Right lobe of liver (tissue), 6 donors: ENCODE results near the gene ICA1L. TPM values are rescaled to one million over a fixed set of nuclear protein-coding genes. Genes with fewer than 3 reads are reported as not detected.

Experiments used
- ATAC-seq, 4 donors: fragments of 200-7000 bp; cut with Tn5 transposase; one replicate each; pipeline ENCODE4 v1.9.1; 2020; ENCODE audit warnings: mild to moderate bottlenecking in 4 of 4, moderate library complexity in 4 of 4
- DNase-seq, 3 donors: peaks; one replicate each; pipeline ENCODE4 v3.0.0-alpha.2; 2020
- H3K27ac ChIP-seq, 3 donors: fragments of 200-600 bp; one replicate each; pipeline ENCODE4 v1.8.0; 2022
- H3K27me3 ChIP-seq, 2 donors: fragments of 200-600 bp; one replicate each; pipeline ENCODE4 v1.8.0; 2022
- H3K36me3 ChIP-seq, 4 donors: fragments of 200-600 bp; sonication (generic) in 1 of 4; one replicate each; pipeline versions ENCODE4 v1.5.1 to v1.8.0; 2017 to 2022; ENCODE audit warnings: control low read depth in 1 of 4
- H3K4me1 ChIP-seq, 4 donors: fragments of 200-600 bp; sonication (generic) in 1 of 4; one replicate each; pipeline versions ENCODE4 v1.5.1 to v1.8.0; 2017 to 2022; ENCODE audit warnings: control low read depth in 1 of 4
- H3K4me3 ChIP-seq, 3 donors: fragments of 200-600 bp; one replicate each; pipeline ENCODE4 v1.8.0; 2022
- H3K9me3 ChIP-seq, 4 donors: fragments of 200-600 bp; sonication (generic) in 1 of 4; one replicate each; pipeline versions ENCODE4 v1.5.1 to v1.8.0; 2017 to 2022; ENCODE audit warnings: control low read depth in 1 of 4
- CTCF ChIP-seq, 4 donors: fragments of 200-600 bp in 3 of 4; fragments of 450-650 bp in 1 of 4; IDR thresholded peaks; one replicate each; pipeline versions ENCODE4 v1.5.1 to v1.8.0; 2016 to 2022; ENCODE audit warnings: antibody characterized with exemption in 4 of 4, mild to moderate bottlenecking in 2 of 4
- POLR2A ChIP-seq: fragments of 450-650 bp; IDR thresholded peaks from one replicate; pipeline ENCODE4 v1.6.1; 2017; ENCODE audit warnings: antibody characterized with exemption, mild to moderate bottlenecking
- WGBS: methylation state at CpG from one replicate; pipeline ENCODE4 v1.1.6; 2018; ENCODE audit warnings: low coverage, low lambda C conversion rate; ENCODE audit not compliant: insufficient coverage; ENCODE audit errors: missing lambda C conversion rate; 5-methylcytosine and 5-hydroxymethylcytosine counted together
- intact Hi-C, 2 donors: fragments of 100-400 bp; cut with DNase I; formaldehyde crosslinking; loops; one replicate each; pipeline versions ENCODE4 v1.11.2 to v1.14.1; 2022
- total RNA-seq, 6 experiments: library from RNA; depleted of rRNA in 2 of 6; stranded (reverse); fragments of >200 nt in 2 of 6; fragmentation: NEBNext Ultra II Directional in 3 of 6; extraction: Animal tissue kit (Norgen Biotek cat#: 25700) in 3 of 6; gene quantifications; one replicate each; pipeline versions ENCODE4 v1.1.0 to v1.2.4, GENCODE V29; 2016 to 2023
- donor health status: DM: no; HTN: yes; CAD: no.
- donor health status: DM: no; HTN: no; CAD: no.
- donor health status: DM: no; HTN: no; CAD: no.
- donor health status: DM: no; HTN: yes; CAD: no.
- donor health status: DM: no; HTN: yes; CAD: no.

ICA1L gene
- total RNA-seq, 6 experiments from 2014 or later: 0.07 to 0.53 (median 0.15) TPM

- no peaks in the 10 kb centered on the region for H3K27me3 ChIP-seq
- no peak for TF ChIP-seq POLR2A
- no peak for TF ChIP-seq CTCF (IDR thresholded peaks at IDR 0.05)
- no peaks in the 10 kb centered on the region for H3K4me1 ChIP-seq
- intact Hi-C loops: no loop called here
- WGBS: 62% methylated on average over 3 of the region's 3 CpGs
- no peaks in the 10 kb centered on the region for H3K36me3 ChIP-seq
- no peak overlapping the region for H3K4me3 ChIP-seq
- DNase-seq (no peak), ATAC-seq (no peak)
- H3K9me3 ChIP-seq: no peaks in the 10 kb centered on the region
- H3K27ac ChIP-seq: no peak overlapping the region
Measured at GRCh38 chr2:202750763-202751427, 120.7 kb downstream of the ICA1L start.

GRCh38 chr2:202749477-202749876, 122.1 kb downstream of the ICA1L start:
- ATAC-seq (no peak), DNase-seq (no peak)
- Histone ChIP-seq H3K4me1 (no peaks in the 10 kb centered on the region), H3K4me3 (no peak overlapping the region), H3K27ac (no peak overlapping the region), H3K9me3 (no peaks in the 10 kb centered on the region), H3K36me3 (no peaks in the 10 kb centered on the region), H3K27me3 (no peaks in the 10 kb centered on the region)
- 79% methylated on average over 2 of the region's 2 CpGs for WGBS
- TF ChIP-seq POLR2A (no peak), CTCF (IDR thresholded peaks at IDR 0.05) (no peak)
- intact Hi-C loops: no loop called here

GRCh38 chr2:202743613-202744012, 128.0 kb downstream of the ICA1L start:
- Histone ChIP-seq H3K4me3 (no peak overlapping the region), H3K36me3 (no peaks in the 10 kb centered on the region), H3K9me3 (no peaks in the 10 kb centered on the region), H3K27ac (no peak overlapping the region), H3K4me1 (no peaks in the 10 kb centered on the region), H3K27me3 (no peaks in the 10 kb centered on the region)
- ATAC-seq (no peak), DNase-seq (no peak)
- TF ChIP-seq POLR2A: no peak
- WGBS: 100% methylated on average over 1 of the region's 1 CpG
- intact Hi-C loops: no loop called here

GRCh38 chr2:202736826-202737225, 134.7 kb downstream of the ICA1L start:
- Histone ChIP-seq H3K9me3 (no peaks in the 10 kb centered on the region), H3K27ac (no peak overlapping the region), H3K4me1 (no peaks in the 10 kb centered on the region), H3K4me3 (no peak overlapping the region), H3K36me3 (no peaks in the 10 kb centered on the region), H3K27me3 (no peaks in the 10 kb centered on the region)
- ATAC-seq (no peak), DNase-seq (no peak)
- WGBS: 93% methylated on average over 1 of the region's 1 CpG
- intact Hi-C loops: no loop called here
- no peak for TF ChIP-seq CTCF (IDR thresholded peaks at IDR 0.05)
- no peak for TF ChIP-seq POLR2A

- Histone ChIP-seq H3K4me1 (no peaks in the 10 kb centered on the region), H3K9me3 (no peaks in the 10 kb centered on the region), H3K36me3 (no peaks in the 10 kb centered on the region), H3K27me3 (no peaks in the 10 kb centered on the region), H3K27ac (no peak overlapping the region), H3K4me3 (no peak overlapping the region)
- WGBS: 38% methylated on average over 3 of the region's 3 CpGs
- TF ChIP-seq POLR2A (no peak), CTCF (IDR thresholded peaks at IDR 0.05) (no peak)
- DNase-seq (no peak), ATAC-seq (peak in 2 of 4 donors; percentile 32 to 38)
- intact Hi-C loops: no loop called here
Measured at GRCh38 chr2:202726070-202726469, 145.5 kb downstream of the ICA1L start.
